Large intestine (tissue), 3 donors: Measurements from ENCODE around the gene TFIP11. TPM values are rescaled to one million over a fixed set of nuclear protein-coding genes. Genes with fewer than 3 reads are reported as not detected.
A peak's percentile ranks its signal among the peaks of the same experiment; 100 is the strongest.

ENCODE experiments used
- DNase-seq, 2 donors: peaks; one replicate each; pipeline versions ENCODE4 v3.0.0 to v3.0.0-alpha.2; 2013
- H3K27ac ChIP-seq: one replicate; pipeline ENCODE4 v1.5.1; 2013; ENCODE audit warnings: low read length
- H3K27me3 ChIP-seq: 2 replicates; pipeline ENCODE4 v1.6.1; 2013; ENCODE audit warnings: low read length; ENCODE audit not compliant: control insufficient read depth, insufficient read depth
- H3K36me3 ChIP-seq: 2 replicates; pipeline ENCODE4 v1.6.1; 2013; ENCODE audit warnings: low read length; ENCODE audit not compliant: control insufficient read depth, insufficient read depth
- H3K4me1 ChIP-seq: one replicate; pipeline ENCODE4 v1.6.1; 2013; ENCODE audit warnings: low read length; ENCODE audit not compliant: control insufficient read depth, insufficient read depth
- H3K4me3 ChIP-seq: one replicate; pipeline ENCODE4 v1.5.1; 2013; ENCODE audit warnings: low read length
- H3K9me3 ChIP-seq: one replicate; pipeline ENCODE4 v1.6.1; 2013; ENCODE audit warnings: mild to moderate bottlenecking, low read depth, low read length, moderate library complexity; ENCODE audit not compliant: control insufficient read depth
- WGBS: methylation state at CpG from one replicate; pipeline ENCODE4 v1.1.5; 2013; ENCODE audit warnings: low lambda C conversion rate; ENCODE audit not compliant: insufficient coverage; 5-methylcytosine and 5-hydroxymethylcytosine counted together
- polyA plus RNA-seq: library from polyadenylated mRNA; unstranded; fragments of 120-200 nt; gene quantifications from one replicate; pipeline ENCODE4 v1.2.1, GENCODE V29; 2013

TFIP11 gene
- polyA plus RNA-seq, 1 donor = 34.3 TPM

GRCh38 chr22:26514419-26515161, 2.3 kb upstream of the TFIP11 start:
- Histone ChIP-seq H3K36me3 (peaks cover 6% of the 10 kb centered on the region), H3K27me3 (no peaks in the 10 kb centered on the region), H3K27ac (peak overlapping the region; percentile 55), H3K4me3 (no peak overlapping the region), H3K9me3 (no peaks in the 10 kb centered on the region), H3K4me1 (peaks cover 16% of the 10 kb centered on the region)
- DNase-seq = no peak
- 100% methylated on average over 1 of the region's 12 CpGs for WGBS

- WGBS = no CpG with 5 or more reads among the region's 1 CpG
- peaks cover 16% of the 10 kb centered on the region for H3K4me1 ChIP-seq
- DNase-seq = peak; percentile 29 to 66
- no peaks in the 10 kb centered on the region for H3K27me3 ChIP-seq
- H3K27ac ChIP-seq = peak overlapping the region; percentile 55
- H3K36me3 ChIP-seq = peaks cover 14% of the 10 kb centered on the region
- H3K9me3 ChIP-seq = no peaks in the 10 kb centered on the region
- no peak overlapping the region for H3K4me3 ChIP-seq
Measured at GRCh38 chr22:26513838-26514237, 1.6 kb upstream of the TFIP11 start.

- H3K4me1 ChIP-seq = peaks cover 3% of the 10 kb centered on the region
- H3K36me3 ChIP-seq = peaks cover 61% of the 10 kb centered on the region
- DNase-seq = no peak
- no peaks in the 10 kb centered on the region for H3K9me3 ChIP-seq
- no peaks in the 10 kb centered on the region for H3K27me3 ChIP-seq
- H3K4me3 ChIP-seq = no peak overlapping the region
- H3K27ac ChIP-seq = no peak overlapping the region
Measured at GRCh38 chr22:26508148-26508547, 4.1 kb downstream of the TFIP11 start.

- DNase-seq = no peak
- WGBS = no CpG with 5 or more reads among the region's 1 CpG
Measured at GRCh38 chr22:26503758-26504157, 8.5 kb downstream of the TFIP11 start.

GRCh38 chr22:26502688-26503561, 9.3 kb downstream of the TFIP11 start:
- H3K27ac ChIP-seq = no peak overlapping the region
- WGBS = no CpG with 5 or more reads among the region's 3 CpGs
- H3K4me3 ChIP-seq = no peak overlapping the region
- peak in 1 of 2 donors; percentile 23 for DNase-seq
- peaks cover 80% of the 10 kb centered on the region for H3K36me3 ChIP-seq
- no peaks in the 10 kb centered on the region for H3K4me1 ChIP-seq
- no peaks in the 10 kb centered on the region for H3K9me3 ChIP-seq
- H3K27me3 ChIP-seq = no peaks in the 10 kb centered on the region

More at GRCh38 chr22:26503758-26504157, 8.5 kb downstream of the TFIP11 start:
- peaks cover 83% of the 10 kb centered on the region for H3K36me3 ChIP-seq
- H3K9me3 ChIP-seq = no peaks in the 10 kb centered on the region
- no peaks in the 10 kb centered on the region for H3K4me1 ChIP-seq
- H3K4me3 ChIP-seq = no peak overlapping the region
- no peaks in the 10 kb centered on the region for H3K27me3 ChIP-seq
- no peak overlapping the region for H3K27ac ChIP-seq

DNA sequence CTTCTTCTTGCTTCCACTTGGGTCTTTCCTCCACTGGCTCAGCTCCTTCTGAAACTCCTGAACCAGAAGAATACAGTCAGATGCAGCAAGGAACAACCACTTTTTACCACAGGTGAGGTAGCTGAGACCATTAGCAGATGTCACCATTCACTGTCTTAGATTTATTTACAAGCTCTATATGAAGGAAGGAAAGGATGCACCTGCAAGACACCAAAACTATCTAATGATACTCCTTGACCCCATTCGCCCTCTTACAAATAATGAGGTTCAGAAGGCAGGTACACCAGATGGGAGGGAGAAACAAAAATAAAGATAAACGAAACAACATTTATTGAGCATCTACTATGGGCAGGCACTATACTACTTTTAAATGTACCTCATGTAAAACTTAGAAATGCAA, 10.3 kb downstream of the TFIP11 start:
- Histone ChIP-seq H3K27ac (no peak overlapping the region), H3K27me3 (no peaks in the 10 kb centered on the region), H3K4me1 (no peaks in the 10 kb centered on the region), H3K9me3 (no peaks in the 10 kb centered on the region), H3K36me3 (peaks cover 78% of the 10 kb centered on the region), H3K4me3 (no peak overlapping the region)
- WGBS = no CpG with 5 or more reads among the region's 2 CpGs
- DNase-seq = no peak

DNA sequence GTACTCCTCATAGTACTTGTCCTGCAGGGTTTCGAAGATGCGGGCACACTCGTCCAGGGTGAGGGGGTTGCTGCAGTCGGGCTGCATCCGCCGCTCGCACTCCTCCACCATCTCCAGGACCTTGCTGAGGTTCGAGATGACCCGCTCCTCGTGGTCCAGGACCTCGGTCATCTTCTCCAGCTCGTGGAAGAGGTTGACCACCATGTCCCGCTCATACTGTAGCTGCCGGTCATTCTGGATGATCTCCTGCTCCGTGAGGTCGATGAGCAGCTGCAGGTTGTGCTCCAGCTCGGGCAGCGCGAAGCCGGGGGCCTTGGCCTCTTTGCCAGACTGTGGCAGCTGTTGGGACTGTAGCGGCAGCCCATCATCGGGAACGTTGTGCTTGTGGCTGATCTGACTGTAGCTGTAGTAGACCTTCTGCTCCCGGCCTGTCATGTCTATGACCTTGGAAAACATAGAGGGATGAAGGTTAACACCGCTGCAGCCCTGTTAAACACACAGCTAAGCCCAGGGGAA, 13.0 kb downstream of the TFIP11 start:
- WGBS = 100% methylated on average over 1 of the region's 25 CpGs
- no peaks in the 10 kb centered on the region for H3K4me1 ChIP-seq
- H3K4me3 ChIP-seq = no peak overlapping the region
- no peak overlapping the region for H3K27ac ChIP-seq
- no peaks in the 10 kb centered on the region for H3K9me3 ChIP-seq
- no peak for DNase-seq
- peaks cover 76% of the 10 kb centered on the region for H3K36me3 ChIP-seq
- no peaks in the 10 kb centered on the region for H3K27me3 ChIP-seq

GRCh38 chr22:26496456-26496855, 15.8 kb downstream of the TFIP11 start:
- Histone ChIP-seq H3K27ac (no peak overlapping the region), H3K27me3 (no peaks in the 10 kb centered on the region), H3K4me1 (no peaks in the 10 kb centered on the region), H3K4me3 (no peak overlapping the region), H3K36me3 (peaks cover 76% of the 10 kb centered on the region), H3K9me3 (no peaks in the 10 kb centered on the region)
- WGBS = 80% methylated on average over 1 of the region's 4 CpGs
- DNase-seq = no peak

- no peak for DNase-seq
- no peak overlapping the region for H3K27ac ChIP-seq
- no peak overlapping the region for H3K4me3 ChIP-seq
- H3K27me3 ChIP-seq = no peaks in the 10 kb centered on the region
- no peaks in the 10 kb centered on the region for H3K9me3 ChIP-seq
- H3K4me1 ChIP-seq = no peaks in the 10 kb centered on the region
- H3K36me3 ChIP-seq = peaks cover 77% of the 10 kb centered on the region
Measured at GRCh38 chr22:26494506-26494905, 17.8 kb downstream of the TFIP11 start.

DNA sequence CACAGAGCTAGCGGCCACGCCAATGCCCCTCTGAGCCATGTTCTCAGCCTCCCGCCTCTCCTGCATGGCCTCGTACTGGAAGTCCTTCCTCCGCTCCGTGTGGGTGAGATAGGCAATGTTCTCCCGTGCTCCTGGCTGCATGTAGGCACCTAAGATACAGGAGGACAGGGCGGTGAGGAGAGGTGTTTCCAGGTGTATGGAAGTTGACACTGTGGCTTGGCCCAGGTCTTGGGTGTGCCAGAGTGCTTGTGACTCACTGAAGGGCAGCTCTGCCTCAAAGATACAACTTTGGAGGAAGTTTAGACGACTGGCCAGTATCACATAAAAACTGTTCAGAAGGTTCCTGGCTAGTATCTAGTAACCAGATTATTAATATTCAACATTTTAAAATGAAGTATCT, 20.1 kb downstream of the TFIP11 start:
- H3K9me3 ChIP-seq = no peaks in the 10 kb centered on the region
- no peaks in the 10 kb centered on the region for H3K27me3 ChIP-seq
- H3K36me3 ChIP-seq = peaks cover 86% of the 10 kb centered on the region
- H3K27ac ChIP-seq = no peak overlapping the region
- no peaks in the 10 kb centered on the region for H3K4me1 ChIP-seq
- DNase-seq = no peak
- H3K4me3 ChIP-seq = no peak overlapping the region
- no CpG with 5 or more reads among the region's 9 CpGs for WGBS
